Measurements from ENCODE around the gene GFRA1. TPM values are rescaled to one million over a fixed set of nuclear protein-coding genes. Genes with fewer than 3 reads are reported as not detected.

The GFRA1 gene
- total and polyA plus RNA-seq, 7 experiments from 2014 or later, result not detected

GRCh38 chr10:116082762-116083161, 190.2 kb downstream of the GFRA1 start:
- H3K9me3 ChIP-seq (ENCODE audit: control insufficient read depth in 2 of 3, low read length in 3 of 3), result no peaks in the 10 kb centered on the region
- POLR2A ChIA-PET, result no interaction called here
- H3K9me3 Mint-ChIP-seq, result peaks cover 0 to 6% (median 0%) of the 10 kb centered on the region in 11 donors

GRCh38 chr10:116082206-116082605, 190.8 kb downstream of the GFRA1 start:
- ChIA-PET POLR2A (no interaction called here), CTCF (no interaction called here)
- H3K4me1 ChIP-seq (ENCODE audit: control insufficient read depth in 2 of 2, insufficient read depth in 2 of 2, low read length in 2 of 2), result no peaks in the 10 kb centered on the region
- H3K27me3 ChIP-seq (ENCODE audit: control insufficient read depth in 2 of 2, insufficient read depth in 2 of 2, low read length in 2 of 2), result no peaks in the 10 kb centered on the region
- H3K4me1 Mint-ChIP-seq, result no peaks in the 10 kb centered on the region
- H3K27ac Mint-ChIP-seq, result no peak overlapping the region
- no peak overlapping the region for H3K4me3 Mint-ChIP-seq
- ATAC-seq (no peak), DNase-seq (no peak)
- no peak overlapping the region for H3K27ac ChIP-seq (ENCODE audit: low read depth, low read length)
- no peaks in the 10 kb centered on the region for H3K27me3 Mint-ChIP-seq
- H3K4me3 ChIP-seq (ENCODE audit: low read length), result no peak overlapping the region
- H3K9me3 ChIP-seq (ENCODE audit: control insufficient read depth in 2 of 3, low read length in 3 of 3), result no peaks in the 10 kb centered on the region
- H3K9me3 Mint-ChIP-seq, result peaks cover 0 to 6% (median 0%) of the 10 kb centered on the region in 11 donors
- intact Hi-C loops (cut with micrococcal nuclease), result no loop called here
- H3K36me3 ChIP-seq (ENCODE audit: control insufficient read depth in 2 of 3, insufficient read depth in 3 of 3, low read length in 3 of 3), result no peaks in the 10 kb centered on the region
- H3K36me3 Mint-ChIP-seq, result no peaks in the 10 kb centered on the region

More at GRCh38 chr10:116082762-116083161, 190.2 kb downstream of the GFRA1 start:
- DNase-seq (no peak), ATAC-seq (no peak)
- no peaks in the 10 kb centered on the region for H3K4me1 ChIP-seq (ENCODE audit: control insufficient read depth in 2 of 2, insufficient read depth in 2 of 2, low read length in 2 of 2)
- no peaks in the 10 kb centered on the region for H3K27me3 ChIP-seq (ENCODE audit: control insufficient read depth in 2 of 2, insufficient read depth in 2 of 2, low read length in 2 of 2)
- H3K4me1 Mint-ChIP-seq, result no peaks in the 10 kb centered on the region
- CTCF ChIA-PET, result no interaction called here
- no peaks in the 10 kb centered on the region for H3K36me3 Mint-ChIP-seq
- no peaks in the 10 kb centered on the region for H3K36me3 ChIP-seq (ENCODE audit: control insufficient read depth in 2 of 3, insufficient read depth in 3 of 3, low read length in 3 of 3)
- no peaks in the 10 kb centered on the region for H3K27me3 Mint-ChIP-seq
- H3K4me3 Mint-ChIP-seq, result no peak overlapping the region
- intact Hi-C loops (cut with micrococcal nuclease), result no loop called here
- no peak overlapping the region for H3K27ac Mint-ChIP-seq
- H3K27ac ChIP-seq (ENCODE audit: low read depth, low read length), result no peak overlapping the region
- no peak overlapping the region for H3K4me3 ChIP-seq (ENCODE audit: low read length)

- DNase-seq (no peak), ATAC-seq (no peak)
- Histone ChIP-seq H3K4me3 (ENCODE audit: low read length) (no peak overlapping the region), H3K4me1 (ENCODE audit: control insufficient read depth in 2 of 2, insufficient read depth in 2 of 2, low read length in 2 of 2) (no peaks in the 10 kb centered on the region), H3K27ac (ENCODE audit: low read depth, low read length) (no peak overlapping the region), H3K9me3 (ENCODE audit: control insufficient read depth in 2 of 3, low read length in 3 of 3) (no peaks in the 10 kb centered on the region), H3K27me3 (ENCODE audit: control insufficient read depth in 2 of 2, insufficient read depth in 2 of 2, low read length in 2 of 2) (no peaks in the 10 kb centered on the region), H3K36me3 (ENCODE audit: control insufficient read depth in 2 of 3, insufficient read depth in 3 of 3, low read length in 3 of 3) (no peaks in the 10 kb centered on the region)
- ChIA-PET CTCF (no interaction called here), POLR2A (no interaction called here)
- H3K27me3 Mint-ChIP-seq, result no peaks in the 10 kb centered on the region
- H3K4me3 Mint-ChIP-seq, result no peak overlapping the region
- peaks cover 0 to 6% (median 0%) of the 10 kb centered on the region in 11 donors for H3K9me3 Mint-ChIP-seq
- intact Hi-C loops (cut with micrococcal nuclease), result no loop called here
- no peaks in the 10 kb centered on the region for H3K4me1 Mint-ChIP-seq
- H3K36me3 Mint-ChIP-seq, result no peaks in the 10 kb centered on the region
- H3K27ac Mint-ChIP-seq, result no peak overlapping the region
Observed at GRCh38 chr10:116080553-116080952, 192.5 kb downstream of the GFRA1 start.

GRCh38 chr10:116079355-116079754, 193.7 kb downstream of the GFRA1 start:
- ChIA-PET POLR2A (no interaction called here), CTCF (interaction anchor here (0.6 kb wide), 1 partner anchor 1730 kb away, joined by 4 read pairs; no protein-coding TSS in a partner anchor)
- H3K36me3 ChIP-seq (ENCODE audit: control insufficient read depth in 2 of 3, insufficient read depth in 3 of 3, low read length in 3 of 3), result no peaks in the 10 kb centered on the region
- intact Hi-C loops (cut with micrococcal nuclease), result no loop called here
- no peaks in the 10 kb centered on the region for H3K36me3 Mint-ChIP-seq
- H3K4me3 ChIP-seq (ENCODE audit: low read length), result no peak overlapping the region
- H3K27me3 ChIP-seq (ENCODE audit: control insufficient read depth in 2 of 2, insufficient read depth in 2 of 2, low read length in 2 of 2), result no peaks in the 10 kb centered on the region
- H3K9me3 ChIP-seq (ENCODE audit: control insufficient read depth in 2 of 3, low read length in 3 of 3), result no peaks in the 10 kb centered on the region
- ATAC-seq (no peak), DNase-seq (no peak)
- peaks cover 0 to 3% (median 0%) of the 10 kb centered on the region in 11 donors for H3K9me3 Mint-ChIP-seq
- no peaks in the 10 kb centered on the region for H3K4me1 ChIP-seq (ENCODE audit: control insufficient read depth in 2 of 2, insufficient read depth in 2 of 2, low read length in 2 of 2)
- no peak overlapping the region for H3K4me3 Mint-ChIP-seq
- no peak overlapping the region for H3K27ac ChIP-seq (ENCODE audit: low read depth, low read length)
- no peak overlapping the region for H3K27ac Mint-ChIP-seq
- no peaks in the 10 kb centered on the region for H3K4me1 Mint-ChIP-seq
- no peaks in the 10 kb centered on the region for H3K27me3 Mint-ChIP-seq

GRCh38 chr10:116076621-116077020, 196.4 kb downstream of the GFRA1 start:
- Histone ChIP-seq H3K36me3 (ENCODE audit: control insufficient read depth in 2 of 3, insufficient read depth in 3 of 3, low read length in 3 of 3) (no peaks in the 10 kb centered on the region), H3K9me3 (ENCODE audit: control insufficient read depth in 2 of 3, low read length in 3 of 3) (no peaks in the 10 kb centered on the region), H3K27ac (ENCODE audit: low read depth, low read length) (no peak overlapping the region), H3K4me3 (ENCODE audit: low read length) (no peak overlapping the region), H3K27me3 (ENCODE audit: control insufficient read depth in 2 of 2, insufficient read depth in 2 of 2, low read length in 2 of 2) (no peaks in the 10 kb centered on the region), H3K4me1 (ENCODE audit: control insufficient read depth in 2 of 2, insufficient read depth in 2 of 2, low read length in 2 of 2) (no peaks in the 10 kb centered on the region)
- Mint-ChIP-seq H3K4me3 (no peak overlapping the region), H3K36me3 (no peaks in the 10 kb centered on the region), H3K27ac (no peak overlapping the region), H3K9me3 (peaks cover 0 to 2% (median 0%) of the 10 kb centered on the region in 11 donors), H3K27me3 (no peaks in the 10 kb centered on the region), H3K4me1 (no peaks in the 10 kb centered on the region)
- POLR2A ChIA-PET, result no interaction called here
- ATAC-seq (no peak), DNase-seq (no peak)
- intact Hi-C loops (cut with micrococcal nuclease), result no loop called here
- CTCF ChIA-PET, result no interaction called here

GRCh38 chr10:116073510-116073909, 199.5 kb downstream of the GFRA1 start:
- Histone ChIP-seq H3K4me1 (ENCODE audit: control insufficient read depth in 2 of 2, insufficient read depth in 2 of 2, low read length in 2 of 2) (no peaks in the 10 kb centered on the region), H3K27ac (ENCODE audit: low read depth, low read length) (no peak overlapping the region), H3K27me3 (ENCODE audit: control insufficient read depth in 2 of 2, insufficient read depth in 2 of 2, low read length in 2 of 2) (no peaks in the 10 kb centered on the region), H3K36me3 (ENCODE audit: control insufficient read depth in 2 of 3, insufficient read depth in 3 of 3, low read length in 3 of 3) (no peaks in the 10 kb centered on the region), H3K4me3 (ENCODE audit: low read length) (no peak overlapping the region), H3K9me3 (ENCODE audit: control insufficient read depth in 2 of 3, low read length in 3 of 3) (no peaks in the 10 kb centered on the region)
- intact Hi-C loops (cut with micrococcal nuclease), result no loop called here
- CTCF ChIA-PET, result no interaction called here
- no peak for ATAC-seq
- POLR2A ChIA-PET, result no interaction called here
- Mint-ChIP-seq H3K4me3 (no peak overlapping the region), H3K27me3 (no peaks in the 10 kb centered on the region), H3K36me3 (no peaks in the 10 kb centered on the region), H3K9me3 (no peaks in the 10 kb centered on the region), H3K27ac (no peak overlapping the region), H3K4me1 (no peaks in the 10 kb centered on the region)
- no peak for DNase-seq

GRCh38 chr10:116073001-116073400, 200.0 kb downstream of the GFRA1 start:
- Mint-ChIP-seq H3K4me3 (no peak overlapping the region), H3K36me3 (no peaks in the 10 kb centered on the region), H3K9me3 (no peaks in the 10 kb centered on the region), H3K27me3 (no peaks in the 10 kb centered on the region), H3K4me1 (no peaks in the 10 kb centered on the region), H3K27ac (no peak overlapping the region)
- Histone ChIP-seq H3K27me3 (ENCODE audit: control insufficient read depth in 2 of 2, insufficient read depth in 2 of 2, low read length in 2 of 2) (no peaks in the 10 kb centered on the region), H3K4me3 (ENCODE audit: low read length) (no peak overlapping the region), H3K36me3 (ENCODE audit: control insufficient read depth in 2 of 3, insufficient read depth in 3 of 3, low read length in 3 of 3) (no peaks in the 10 kb centered on the region), H3K27ac (ENCODE audit: low read depth, low read length) (no peak overlapping the region), H3K4me1 (ENCODE audit: control insufficient read depth in 2 of 2, insufficient read depth in 2 of 2, low read length in 2 of 2) (no peaks in the 10 kb centered on the region), H3K9me3 (ENCODE audit: control insufficient read depth in 2 of 3, low read length in 3 of 3) (no peaks in the 10 kb centered on the region)
- POLR2A ChIA-PET, result no interaction called here
- CTCF ChIA-PET, result no interaction called here
- DNase-seq (no peak), ATAC-seq (no peak)
- intact Hi-C loops (cut with micrococcal nuclease), result no loop called here
